Activated naive CD4-positive, alpha-beta T cell (primary cell): ENCODE results near the gene ATP8A2.

ENCODE experiments used
- DNase-seq, 4 experiments: peaks; one replicate each; lab custom pipeline; 2025; lab: John Stamatoyannopoulos, UW

The ATP8A2 gene

GRCh38 chr13:26015271-26016125, 643.7 kb downstream of the ATP8A2 start:
- no peak for DNase-seq

- no peak for DNase-seq
Observed at GRCh38 chr13:26016189-26016588, 644.4 kb downstream of the ATP8A2 start.

- no peak for DNase-seq
Observed at GRCh38 chr13:26017196-26017921, 645.6 kb downstream of the ATP8A2 start.

- no peak for DNase-seq
Observed at GRCh38 chr13:26017932-26018665, 646.3 kb downstream of the ATP8A2 start.

GRCh38 chr13:26019251-26019650, 647.5 kb downstream of the ATP8A2 start:
- DNase-seq, result no peak

- no peak for DNase-seq
Observed at GRCh38 chr13:26019881-26020870, 648.4 kb downstream of the ATP8A2 start.

GRCh38 chr13:26020891-26021290, 649.1 kb downstream of the ATP8A2 start:
- no peak for DNase-seq

GRCh38 chr13:26021516-26021915, 649.7 kb downstream of the ATP8A2 start:
- no peak for DNase-seq

- DNase-seq, result no peak
Observed at GRCh38 chr13:26021956-26022355, 650.2 kb downstream of the ATP8A2 start.

GRCh38 chr13:26022538-26023292, 650.9 kb downstream of the ATP8A2 start:
- DNase-seq, result no peak

- DNase-seq, result no peak
Observed at GRCh38 chr13:26024558-26024957, 652.8 kb downstream of the ATP8A2 start.

- DNase-seq, result no peak
Observed at GRCh38 chr13:26025196-26025595, 653.4 kb downstream of the ATP8A2 start.

GRCh38 chr13:26025771-26026170, 654.0 kb downstream of the ATP8A2 start:
- no peak for DNase-seq

GRCh38 chr13:26026211-26026610, 654.4 kb downstream of the ATP8A2 start:
- DNase-seq, result no peak

- DNase-seq, result no peak
Observed at GRCh38 chr13:26029581-26030136, 657.9 kb downstream of the ATP8A2 start.

- DNase-seq, result no peak
Observed at GRCh38 chr13:26030331-26030730, 658.6 kb downstream of the ATP8A2 start.

GRCh38 chr13:26034018-26034417, 662.2 kb downstream of the ATP8A2 start:
- no peak for DNase-seq

GRCh38 chr13:26036383-26036782, 664.6 kb downstream of the ATP8A2 start:
- no peak for DNase-seq

- DNase-seq, result no peak
Observed at GRCh38 chr13:26037302-26037701, 665.5 kb downstream of the ATP8A2 start.

GRCh38 chr13:26038931-26039475, 667.2 kb downstream of the ATP8A2 start:
- no peak for DNase-seq
